Ishikawa (cell line): Measurements from ENCODE around the gene ADSL.

Experiments
- EP300 ChIP-seq: IDR thresholded peaks from 2 replicates; pipeline ENCODE4 v1.6.1; 2012; ENCODE audit warnings: borderline replicate concordance
- FOXM1 ChIP-seq: IDR thresholded peaks from 2 replicates; pipeline ENCODE4 v1.6.1; 2012; ENCODE audit warnings: low read depth, borderline replicate concordance
- MAX ChIP-seq: IDR thresholded peaks from 2 replicates; pipeline ENCODE4 v1.6.1; 2012
- RAD21 ChIP-seq: IDR thresholded peaks from 2 replicates; pipeline ENCODE4 v1.6.1; 2012; ENCODE audit warnings: low read depth
- TCF12 ChIP-seq: IDR thresholded peaks from 2 replicates; pipeline ENCODE4 v1.6.1; 2012; ENCODE audit warnings: low read depth
- TEAD4 ChIP-seq: IDR thresholded peaks from 2 replicates; pipeline ENCODE4 v1.6.1; 2012
- YY1 ChIP-seq: IDR thresholded peaks from 2 replicates; pipeline ENCODE4 v1.6.1; 2012; ENCODE audit warnings: low read depth

- TF ChIP-seq EP300, result no peak
- no peak for TF ChIP-seq MAX
- no peak for TF ChIP-seq YY1
- TF ChIP-seq FOXM1, result no peak
- no peak for TF ChIP-seq RAD21
- no peak for TF ChIP-seq TEAD4
- no peak for TF ChIP-seq TCF12
These were observed 35.6 kb upstream of the ADSL start for GRCh38 chr22:40310768-40311120.
